ENCODE measurements around the gene KIF11.

DNA sequence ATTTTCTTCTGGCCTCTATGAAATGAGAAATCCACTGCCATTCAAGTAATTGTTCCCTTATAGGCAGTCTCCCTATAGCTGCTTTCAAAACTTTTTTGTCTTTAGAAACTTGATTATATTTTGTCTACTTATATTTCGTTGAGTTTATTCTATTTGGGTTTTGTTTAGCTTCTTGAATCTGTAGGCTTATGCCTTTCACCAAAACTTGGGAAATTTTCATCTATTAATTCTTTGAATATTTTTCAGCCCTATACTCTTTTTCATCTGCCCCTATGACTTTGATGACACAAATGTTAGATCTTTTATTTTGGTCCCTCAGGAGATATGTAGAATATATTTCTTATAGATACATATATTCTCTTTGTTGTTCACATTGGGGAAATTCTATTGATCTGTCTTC, 48.6 kb downstream of the KIF11 start:
- no peak for TF ChIP-seq FOXK2 (IDR thresholded peaks at IDR 0.05)
- TF ChIP-seq ARNT (IDR thresholded peaks at IDR 0.05): no peak
- TF ChIP-seq SUZ12 (IDR thresholded peaks at IDR 0.05): no peak
- no peak for TF ChIP-seq BHLHE40 (IDR thresholded peaks at IDR 0.05; ENCODE audit: borderline replicate concordance)
- no peak for TF ChIP-seq TARDBP (IDR thresholded peaks at IDR 0.05)
- no peak for TF ChIP-seq SP1 (IDR thresholded peaks at IDR 0.05)
- TF ChIP-seq, protein P1, sequence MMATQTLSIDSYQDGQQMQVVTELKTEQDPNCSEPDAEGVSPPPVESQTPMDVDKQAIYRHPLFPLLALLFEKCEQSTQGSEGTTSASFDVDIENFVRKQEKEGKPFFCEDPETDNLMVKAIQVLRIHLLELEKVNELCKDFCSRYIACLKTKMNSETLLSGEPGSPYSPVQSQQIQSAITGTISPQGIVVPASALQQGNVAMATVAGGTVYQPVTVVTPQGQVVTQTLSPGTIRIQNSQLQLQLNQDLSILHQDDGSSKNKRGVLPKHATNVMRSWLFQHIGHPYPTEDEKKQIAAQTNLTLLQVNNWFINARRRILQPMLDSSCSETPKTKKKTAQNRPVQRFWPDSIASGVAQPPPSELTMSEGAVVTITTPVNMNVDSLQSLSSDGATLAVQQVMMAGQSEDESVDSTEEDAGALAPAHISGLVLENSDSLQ (IDR thresholded peaks at IDR 0.05): no peak
- no peak for TF ChIP-seq CTBP1 (IDR thresholded peaks at IDR 0.05; ENCODE audit: borderline replicate concordance)
- no peak for TF ChIP-seq ELF4 (IDR thresholded peaks at IDR 0.05)
- no peak for TF ChIP-seq FOXA1 (IDR thresholded peaks at IDR 0.05)
- TF ChIP-seq FOXM1 (IDR thresholded peaks at IDR 0.05; ENCODE audit: borderline replicate concordance): no peak
- no peak for TF ChIP-seq L3MBTL2 (conservative IDR thresholded peaks at IDR 0.05)
- TF ChIP-seq HDGF (IDR thresholded peaks at IDR 0.05; ENCODE audit: borderline replicate concordance): no peak
- TF ChIP-seq LEF1 (IDR thresholded peaks at IDR 0.05; ENCODE audit: borderline replicate concordance): no peak
